ENCODE results near the gene SPAG6. TPM values are rescaled to one million over a fixed set of nuclear protein-coding genes. Genes with fewer than 3 reads are reported as not detected.

The SPAG6 gene
- total and polyA plus RNA-seq, 9 of the 15 experiments (the other 6 are each of a cell fraction or from before 2014, with no cell fraction given): 3.5 to 23.1 (median 11.8) TPM

DNA sequence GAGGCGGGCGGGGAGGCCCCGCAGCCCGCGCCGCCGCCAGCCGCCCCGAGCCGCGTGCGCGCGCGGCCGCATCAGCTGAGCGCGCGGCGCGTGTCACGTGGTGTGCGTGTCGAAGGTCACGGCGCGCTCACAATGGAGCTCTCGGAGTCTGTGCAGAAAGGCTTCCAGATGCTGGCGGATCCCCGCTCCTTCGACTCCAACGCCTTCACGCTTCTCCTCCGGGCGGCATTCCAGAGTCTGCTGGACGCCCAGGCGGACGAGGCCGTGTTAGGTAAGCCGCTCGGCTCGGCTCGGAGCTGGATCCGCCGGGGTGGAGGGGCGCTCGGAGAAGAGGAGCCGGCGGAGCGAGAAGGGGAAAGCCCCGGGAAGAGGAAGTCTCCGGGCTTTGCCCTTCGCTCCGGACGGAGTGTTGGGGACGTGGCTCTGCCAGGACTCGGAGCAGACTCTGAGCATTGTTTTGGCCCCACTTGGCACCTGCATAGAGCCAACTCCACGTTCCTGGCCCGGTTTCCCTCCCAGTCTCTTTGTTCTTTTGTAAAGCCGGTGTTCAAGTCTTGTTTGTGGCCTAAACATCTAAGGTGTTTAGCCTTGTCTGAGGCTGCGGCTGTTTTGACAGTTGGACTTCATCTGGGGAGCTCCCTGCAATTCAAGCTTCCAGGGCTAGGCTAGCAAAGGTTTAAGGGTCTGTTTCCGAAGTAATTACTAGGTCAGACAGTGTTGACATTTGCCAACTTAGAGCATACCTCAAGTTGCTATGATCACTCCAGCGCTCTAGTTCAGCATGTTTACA, 28.8 kb upstream of the SPAG6 start, which contains the start of gene COMMD3 (continued):
- TF ChIP-seq GTF2B (IDR thresholded peaks at IDR 0.05; ENCODE audit: extremely low read depth, insufficient read length) (no peak), ZNF165 (CRISPR knock-in tag; IDR thresholded peaks at IDR 0.05; ENCODE audit: borderline replicate concordance) (no peak), NCOA6 (IDR thresholded peaks at IDR 0.05) (no peak), U2AF2 (optimal IDR thresholded peaks at IDR 0.05; ENCODE audit: low read depth, low read length) (no peak), PRDM10 (IDR thresholded peaks at IDR 0.05; ENCODE audit: partially characterized antibody) (peak; percentile 40), SUPT5H (IDR thresholded peaks at IDR 0.05) (peak; percentile 85), PTRF (tag; IDR thresholded peaks at IDR 0.05) (no peak), CTBP1 (IDR thresholded peaks at IDR 0.05; ENCODE audit: borderline replicate concordance) (peak; percentile 76), MAFG (tag; conservative IDR thresholded peaks at IDR 0.05) (no peak), HNRNPL (IDR thresholded peaks at IDR 0.05; ENCODE audit: low read depth, low read length) (no peak), ATF3 (IDR thresholded peaks at IDR 0.05) (no peak), ATF3 (CRISPR knock-in tag; conservative IDR thresholded peaks at IDR 0.05) (no peak), GTF2A2 (tag; IDR thresholded peaks at IDR 0.05) (no peak)
- TF ChIP-seq, protein P1, sequence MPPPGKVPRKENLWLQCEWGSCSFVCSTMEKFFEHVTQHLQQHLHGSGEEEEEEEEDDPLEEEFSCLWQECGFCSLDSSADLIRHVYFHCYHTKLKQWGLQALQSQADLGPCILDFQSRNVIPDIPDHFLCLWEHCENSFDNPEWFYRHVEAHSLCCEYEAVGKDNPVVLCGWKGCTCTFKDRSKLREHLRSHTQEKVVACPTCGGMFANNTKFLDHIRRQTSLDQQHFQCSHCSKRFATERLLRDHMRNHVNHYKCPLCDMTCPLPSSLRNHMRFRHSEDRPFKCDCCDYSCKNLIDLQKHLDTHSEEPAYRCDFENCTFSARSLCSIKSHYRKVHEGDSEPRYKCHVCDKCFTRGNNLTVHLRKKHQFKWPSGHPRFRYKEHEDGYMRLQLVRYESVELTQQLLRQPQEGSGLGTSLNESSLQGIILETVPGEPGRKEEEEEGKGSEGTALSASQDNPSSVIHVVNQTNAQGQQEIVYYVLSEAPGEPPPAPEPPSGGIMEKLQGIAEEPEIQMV (tag; conservative IDR thresholded peaks at IDR 0.05; ENCODE audit: low read depth): no peak
- TF ChIP-seq, protein P2, sequence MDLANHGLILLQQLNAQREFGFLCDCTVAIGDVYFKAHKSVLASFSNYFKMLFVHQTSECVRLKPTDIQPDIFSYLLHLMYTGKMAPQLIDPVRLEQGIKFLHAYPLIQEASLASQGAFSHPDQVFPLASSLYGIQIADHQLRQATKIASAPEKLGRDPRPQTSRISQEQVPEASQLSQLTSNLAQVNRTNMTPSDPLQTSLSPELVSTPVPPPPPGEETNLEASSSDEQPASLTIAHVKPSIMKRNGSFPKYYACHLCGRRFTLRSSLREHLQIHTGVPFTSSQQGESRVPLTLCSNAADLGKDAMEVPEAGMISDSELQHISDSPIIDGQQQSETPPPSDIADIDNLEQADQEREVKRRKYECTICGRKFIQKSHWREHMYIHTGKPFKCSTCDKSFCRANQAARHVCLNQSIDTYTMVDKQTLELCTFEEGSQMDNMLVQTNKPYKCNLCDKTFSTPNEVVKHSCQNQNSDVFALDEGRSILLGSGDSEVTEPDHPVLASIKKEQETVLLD (IDR thresholded peaks at IDR 0.05): no peak
- TF ChIP-seq, protein P3, sequence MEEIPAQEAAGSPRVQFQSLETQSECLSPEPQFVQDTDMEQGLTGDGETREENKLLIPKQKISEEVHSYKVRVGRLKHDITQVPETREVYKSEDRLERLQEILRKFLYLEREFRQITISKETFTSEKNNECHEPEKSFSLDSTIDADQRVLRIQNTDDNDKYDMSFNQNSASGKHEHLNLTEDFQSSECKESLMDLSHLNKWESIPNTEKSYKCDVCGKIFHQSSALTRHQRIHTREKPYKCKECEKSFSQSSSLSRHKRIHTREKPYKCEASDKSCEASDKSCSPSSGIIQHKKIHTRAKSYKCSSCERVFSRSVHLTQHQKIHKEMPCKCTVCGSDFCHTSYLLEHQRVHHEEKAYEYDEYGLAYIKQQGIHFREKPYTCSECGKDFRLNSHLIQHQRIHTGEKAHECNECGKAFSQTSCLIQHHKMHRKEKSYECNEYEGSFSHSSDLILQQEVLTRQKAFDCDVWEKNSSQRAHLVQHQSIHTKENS (CRISPR knock-in tag; IDR thresholded peaks at IDR 0.05): no peak
